Activated CD4-positive, alpha-beta T cell treated with anti-CD3 and anti-CD28 coated beads for 4 hours (primary cell): ENCODE measurements around the gene TMEM270.
"Not testable (repeated sequence)": the region's sequence is repeated elsewhere in the genome, so short reads cannot be mapped to it uniquely, and the experiment has no call there.

Source experiments
- DNase-seq, 2 donors: peaks; one replicate each; pipeline ENCODE4 v3.0.0-alpha.2; 2020

The TMEM270 gene

GRCh38 chr7:73864981-73865711 lies 4.2 kb downstream of the TMEM270 start:
- DNase-seq: no peak

- DNase-seq: no peak
Measured at GRCh38 chr7:73865738-73866445, 4.9 kb downstream of the TMEM270 start.

- no peak for DNase-seq
Measured at GRCh38 chr7:73866446-73866767, 5.4 kb downstream of the TMEM270 start.

- no peak for DNase-seq
Measured at GRCh38 chr7:73869011-73869798, 8.2 kb downstream of the TMEM270 start.

- no peak for DNase-seq
Measured at GRCh38 chr7:73870041-73870492, 9.1 kb downstream of the TMEM270 start.

- DNase-seq: no peak
Measured at GRCh38 chr7:73871163-73872011, 10.4 kb downstream of the TMEM270 start.

GRCh38 chr7:73872056-73872908 lies 11.3 kb downstream of the TMEM270 start:
- no peak for DNase-seq

- DNase-seq: no peak
Measured at GRCh38 chr7:73876361-73876760, 15.4 kb downstream of the TMEM270 start.

- no peak for DNase-seq
Measured at GRCh38 chr7:73876973-73877372, 16.0 kb downstream of the TMEM270 start.

GRCh38 chr7:73879977-73880681 lies 19.2 kb downstream of the TMEM270 start:
- no peak for DNase-seq

GRCh38 chr7:73880755-73881328 lies 19.9 kb downstream of the TMEM270 start:
- no peak for DNase-seq

- no peak for DNase-seq
Measured at GRCh38 chr7:73881352-73882046, 20.5 kb downstream of the TMEM270 start.

- no peak for DNase-seq
Measured at GRCh38 chr7:73882047-73882402, 21.1 kb downstream of the TMEM270 start.

GRCh38 chr7:73884867-73885422 lies 24.0 kb downstream of the TMEM270 start:
- not testable (repeated sequence) for DNase-seq

GRCh38 chr7:73885433-73885974 lies 24.5 kb downstream of the TMEM270 start:
- no peak for DNase-seq

GRCh38 chr7:73885975-73886798 lies 25.2 kb downstream of the TMEM270 start:
- DNase-seq: no peak

- DNase-seq: no peak
Measured at GRCh38 chr7:73887762-73888161, 26.8 kb downstream of the TMEM270 start.

- DNase-seq: no peak
Measured at GRCh38 chr7:73888959-73889358, 28.0 kb downstream of the TMEM270 start.
